Spinal cord (tissue), 10 donors: ENCODE results near the gene PNPLA7. TPM values are rescaled to one million over a fixed set of nuclear protein-coding genes. Genes with fewer than 3 reads are reported as not detected.
"Not testable (repeated sequence)": the region's sequence is repeated elsewhere in the genome, so short reads cannot be mapped to it uniquely, and the experiment has no call there.

Experiments used
- DNase-seq, 6 donors: peaks; one replicate each; pipeline versions ENCODE4 v3.0.0 to v3.0.0-alpha.2; 2013 to 2015; ENCODE audit warnings: low spot score in 6 of 6, low read depth in 4 of 6
- H3K27ac ChIP-seq: one replicate; pipeline ENCODE4 v1.5.1; 2013; ENCODE audit warnings: low read depth, low read length, control low read depth
- H3K27me3 ChIP-seq: one replicate; pipeline ENCODE4 v1.6.1; 2013; ENCODE audit warnings: low read length; ENCODE audit not compliant: control insufficient read depth, insufficient read depth
- H3K36me3 ChIP-seq: one replicate; pipeline ENCODE4 v1.6.1; 2013; ENCODE audit warnings: low read length; ENCODE audit not compliant: control insufficient read depth, insufficient read depth
- H3K4me1 ChIP-seq: one replicate; pipeline ENCODE4 v1.6.1; 2013; ENCODE audit warnings: low read length; ENCODE audit not compliant: control insufficient read depth, insufficient read depth
- H3K4me3 ChIP-seq: one replicate; pipeline ENCODE4 v1.5.1; 2013; ENCODE audit warnings: low read depth, low read length, control low read depth
- H3K9me3 ChIP-seq: one replicate; pipeline ENCODE4 v1.6.1; 2013; ENCODE audit warnings: low read length; ENCODE audit not compliant: control insufficient read depth, insufficient read depth
- WGBS: methylation state at CpG from one replicate; pipeline ENCODE4 v1.1.5; 2013; ENCODE audit warnings: missing lambda C conversion rate; ENCODE audit not compliant: insufficient coverage; 5-methylcytosine and 5-hydroxymethylcytosine counted together
- polyA plus RNA-seq, 2 donors: library from polyadenylated mRNA; unstranded; fragments of 120-200 nt; gene quantifications; one replicate each; pipeline ENCODE4 v1.2.1, GENCODE V29; 2013; ENCODE audit not compliant: insufficient read length in 2 of 2
- total RNA-seq, 2 donors: library from RNA; depleted of rRNA in 1 of 2; stranded (reverse); fragments of 120-200 nt in 1 of 2; fragments of >200 nt in 1 of 2; gene quantifications; one replicate each; pipeline versions ENCODE4 v1.2.3 to v1.2.4, GENCODE V29; 2013 to 2014
- donor health status: healthy.

Gene PNPLA7
- total and polyA plus RNA-seq, 4 donors = 0.89 to 6.6 (median 4.4) TPM

GRCh38 chr9:137558127-137558526 is 7.9 kb upstream of the PNPLA7 start:
- Histone ChIP-seq H3K4me3 (no peak overlapping the region), H3K27ac (no peak overlapping the region), H3K36me3 (peaks cover 76% of the 10 kb centered on the region), H3K4me1 (peaks cover 11% of the 10 kb centered on the region), H3K9me3 (no peaks in the 10 kb centered on the region), H3K27me3 (no peaks in the 10 kb centered on the region)
- DNase-seq = no peak
- 100% methylated on average over 2 of the region's 4 CpGs for WGBS

GRCh38 chr9:137556069-137556838 is 6.1 kb upstream of the PNPLA7 start:
- 70% methylated on average over 24 of the region's 24 CpGs for WGBS
- Histone ChIP-seq H3K27me3 (no peaks in the 10 kb centered on the region), H3K4me3 (no peak overlapping the region), H3K4me1 (peaks cover 20% of the 10 kb centered on the region), H3K9me3 (no peaks in the 10 kb centered on the region), H3K36me3 (peaks cover 66% of the 10 kb centered on the region), H3K27ac (no peak overlapping the region)
- peak in 3 of 6 donors; percentile 35 to 70 (median 54) for DNase-seq

- 90% methylated on average over 9 of the region's 10 CpGs for WGBS
- H3K27ac ChIP-seq = no peak overlapping the region
- DNase-seq = no peak
Observed at GRCh38 chr9:137555179-137555578, 5.0 kb upstream of the PNPLA7 start.

GRCh38 chr9:137554349-137554748 is 4.1 kb upstream of the PNPLA7 start:
- WGBS = no CpG with 5 or more reads among the region's 1 CpG
- peaks cover 56% of the 10 kb centered on the region for H3K36me3 ChIP-seq
- no peak overlapping the region for H3K27ac ChIP-seq
- H3K27me3 ChIP-seq = no peaks in the 10 kb centered on the region
- H3K4me1 ChIP-seq = peaks cover 34% of the 10 kb centered on the region
- no peaks in the 10 kb centered on the region for H3K9me3 ChIP-seq
- no peak overlapping the region for H3K4me3 ChIP-seq
- no peak for DNase-seq

More at GRCh38 chr9:137555179-137555578, 5.0 kb upstream of the PNPLA7 start:
- no peaks in the 10 kb centered on the region for H3K9me3 ChIP-seq
- H3K27me3 ChIP-seq = no peaks in the 10 kb centered on the region
- H3K4me3 ChIP-seq = no peak overlapping the region
- H3K4me1 ChIP-seq = peaks cover 26% of the 10 kb centered on the region
- peaks cover 64% of the 10 kb centered on the region for H3K36me3 ChIP-seq

- H3K4me3 ChIP-seq, H3K27ac ChIP-seq, DNase-seq, H3K9me3 ChIP-seq, H3K27me3 ChIP-seq: not testable (repeated sequence)
- 92% methylated on average over 5 of the region's 10 CpGs for WGBS
- Histone ChIP-seq H3K4me1 (peaks cover 34% of the 10 kb centered on the region), H3K36me3 (peaks cover 54% of the 10 kb centered on the region)
Observed at GRCh38 chr9:137553654-137554053, 3.5 kb upstream of the PNPLA7 start.

- peaks cover 34% of the 10 kb centered on the region for H3K4me1 ChIP-seq
- DNase-seq = peak in 1 of 6 donors; percentile 29
- peak overlapping the region; percentile 54 for H3K4me3 ChIP-seq
- peaks cover 48% of the 10 kb centered on the region for H3K36me3 ChIP-seq
- no peaks in the 10 kb centered on the region for H3K27me3 ChIP-seq
- no peaks in the 10 kb centered on the region for H3K9me3 ChIP-seq
- H3K27ac ChIP-seq = peak overlapping the region; percentile 47
- WGBS = 12% methylated on average over 57 of the region's 58 CpGs
Observed at GRCh38 chr9:137552022-137552768, 2.0 kb upstream of the PNPLA7 start.

- H3K27ac ChIP-seq = peak within 1 kb of the TSS; percentile 52
- no peaks in the 10 kb centered on the region for H3K27me3 ChIP-seq
- no peaks in the 10 kb centered on the region for H3K9me3 ChIP-seq
- peak in 5 of 6 donors; percentile 82 to 97 (median 89) for DNase-seq
- H3K36me3 ChIP-seq = peaks cover 48% of the 10 kb centered on the region
- peak within 1 kb of the TSS; percentile 54 for H3K4me3 ChIP-seq
- peaks cover 31% of the 10 kb centered on the region for H3K4me1 ChIP-seq
- WGBS = under 1% methylated on average over 106 of the region's 106 CpGs
Observed at GRCh38 chr9:137551264-137552021, 1.2 kb upstream of the PNPLA7 start, which contains the start of gene MRPL41. Gene MRPL41, plus strand, starts transcription at chr9:137551879. Its CDS starts 203 bp downstream, at chr9:137552082.

- DNase-seq, H3K27me3 ChIP-seq, H3K9me3 ChIP-seq: not testable (repeated sequence)
- Histone ChIP-seq H3K36me3 (peaks cover 44% of the 10 kb centered on the region), H3K4me3 (peak overlapping the region; percentile 46), H3K4me1 (peaks cover 26% of the 10 kb centered on the region), H3K27ac (peak overlapping the region; percentile 52)
- 0% methylated on average over 9 of the region's 17 CpGs for WGBS
Observed at GRCh38 chr9:137550958-137551263, 709 bp upstream of the PNPLA7 start.

- Histone ChIP-seq H3K27ac (no peak overlapping the region), H3K27me3 (no peaks in the 10 kb centered on the region), H3K4me3 (no peak overlapping the region), H3K36me3 (peaks cover 30% of the 10 kb centered on the region), H3K9me3 (no peaks in the 10 kb centered on the region), H3K4me1 (peaks cover 25% of the 10 kb centered on the region)
- no peak for DNase-seq
- 90% methylated on average over 18 of the region's 23 CpGs for WGBS
Observed at GRCh38 chr9:137547687-137548543, 2.3 kb downstream of the PNPLA7 start.
